ENCODE measurements around the gene MIB1. TPM values are rescaled to one million over a fixed set of nuclear protein-coding genes. Genes with fewer than 3 reads are reported as not detected.

MIB1 gene
- total and polyA plus RNA-seq, 9 of the 15 experiments (the other 6 are each of a cell fraction or from before 2014, with no cell fraction given): 7.2 to 43.8 (median 23.2) TPM

GRCh38 chr18:21741312-21741561 is 645 bp downstream of the MIB1 start (continued):
- TF ChIP-seq PHF8 (IDR thresholded peaks at IDR 0.05; ENCODE audit: borderline replicate concordance, low read length) (no peak), ZNF512 (tag; IDR thresholded peaks at IDR 0.05) (no peak), ZBTB7A (IDR thresholded peaks at IDR 0.05; ENCODE audit: borderline replicate concordance, control insufficient read depth, low read depth, low read length) (peak; percentile 83; the same call in 1 of the 2 replicates), POLR2G (IDR thresholded peaks at IDR 0.05; ENCODE audit: low read depth, low read length) (peak; percentile 6), ZNF436 (CRISPR knock-in tag; IDR thresholded peaks at IDR 0.05) (no peak), TBP (optimal IDR thresholded peaks at IDR 0.05; ENCODE audit: low read depth, low read length) (no peak), ZNF395 (CRISPR knock-in tag; IDR thresholded peaks at IDR 0.05) (0 out of 2 replicates have a peak, but pooled peaks have one; percentile 18), UBTF (IDR thresholded peaks at IDR 0.05; ENCODE audit: borderline replicate concordance in 1 of 2, low read depth in 2 of 2, low read length in 2 of 2) (peak in 1 of 2 experiments; percentile 14; a peak in 2 of 4 replicates), ZBTB9 (CRISPR knock-in tag; IDR thresholded peaks at IDR 0.05) (no peak), BRD9 (IDR thresholded peaks at IDR 0.05; ENCODE audit: low read depth, partially characterized antibody) (no peak), DMBX1 (CRISPR knock-in tag; IDR thresholded peaks at IDR 0.05; ENCODE audit: borderline replicate concordance) (no peak), CREM (IDR thresholded peaks at IDR 0.05; ENCODE audit: low read depth) (no peak), GATAD2B (IDR thresholded peaks at IDR 0.05; ENCODE audit: borderline replicate concordance) (peak; percentile 81; the same call in 1 of the 2 replicates), VEZF1 (CRISPR knock-in tag; IDR thresholded peaks at IDR 0.05) (peak; percentile 57), ZBTB11 (CRISPR knock-in tag; IDR thresholded peaks at IDR 0.05) (0 out of 6 replicates have a peak, but pooled peaks of 1 of the 3 experiments have one; percentile 17)
